Measurements from ENCODE around the gene ERC1.
"Not testable (repeated sequence)": the region's sequence is repeated elsewhere in the genome, so short reads cannot be mapped to it uniquely, and the experiment has no call there.

The ERC1 gene

DNA sequence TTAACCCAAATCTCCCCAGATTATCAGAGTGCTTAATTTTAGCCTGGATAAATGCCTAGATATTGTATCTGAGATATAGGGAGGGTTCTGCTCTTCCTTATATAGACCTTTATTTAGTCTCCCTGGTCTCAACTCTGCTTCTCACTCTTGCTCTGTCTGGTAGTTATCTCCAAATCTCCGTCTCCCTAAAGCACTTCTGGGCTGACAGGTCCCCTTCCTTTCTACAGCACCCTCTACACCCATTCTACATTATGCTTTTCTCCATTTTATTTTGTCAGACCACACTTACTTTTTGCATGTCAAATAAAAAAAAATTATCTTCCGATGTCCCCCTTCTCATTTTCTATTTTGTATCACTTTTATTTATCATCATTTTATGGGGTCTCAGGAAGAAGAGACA, 2.0 kb upstream of the ERC1 start:
- DNase-seq: no peak

DNA sequence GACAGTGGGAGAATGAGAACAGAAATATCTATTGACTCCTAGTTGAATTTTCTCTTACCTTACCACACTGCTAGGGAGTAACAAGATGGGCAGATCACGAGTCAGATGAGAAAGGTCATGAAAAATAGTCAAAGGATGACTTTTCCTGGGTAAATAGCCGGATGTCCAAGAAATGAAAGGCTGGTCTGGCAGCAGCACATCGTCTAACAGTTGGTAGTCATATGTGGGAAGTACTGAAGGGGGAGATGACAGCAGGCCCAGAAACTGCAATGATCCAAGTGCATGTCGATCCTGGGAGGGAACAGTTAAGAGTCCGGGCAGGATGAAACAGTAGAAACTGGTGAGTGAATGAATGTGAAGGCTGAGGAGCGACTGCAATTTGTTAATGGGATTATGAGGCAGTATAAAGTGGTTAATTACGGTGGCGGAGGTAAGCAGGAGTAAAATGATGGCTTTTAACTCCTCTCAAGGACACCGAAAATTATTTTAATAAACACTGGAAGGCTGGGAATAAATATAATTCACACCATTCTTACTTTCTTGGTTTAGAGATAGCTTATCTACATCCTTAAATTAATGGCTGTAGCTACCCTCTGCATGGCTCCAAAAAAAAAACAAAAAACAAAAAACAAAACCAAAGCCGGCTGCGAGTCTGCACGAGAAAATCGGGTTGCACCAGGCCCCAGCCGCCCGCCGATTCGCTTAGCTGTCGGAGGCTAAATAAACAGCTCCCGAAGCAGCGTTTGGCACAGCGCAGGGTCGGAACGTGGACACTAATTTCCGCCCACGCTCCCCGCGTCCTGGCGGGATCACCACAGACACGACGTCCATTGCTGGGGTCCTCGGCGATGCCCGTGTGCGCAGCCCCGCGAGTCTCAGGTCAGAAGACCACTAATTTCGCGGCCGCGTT, 1.0 kb upstream of the ERC1 start:
- peak; percentile 44 for DNase-seq

DNA sequence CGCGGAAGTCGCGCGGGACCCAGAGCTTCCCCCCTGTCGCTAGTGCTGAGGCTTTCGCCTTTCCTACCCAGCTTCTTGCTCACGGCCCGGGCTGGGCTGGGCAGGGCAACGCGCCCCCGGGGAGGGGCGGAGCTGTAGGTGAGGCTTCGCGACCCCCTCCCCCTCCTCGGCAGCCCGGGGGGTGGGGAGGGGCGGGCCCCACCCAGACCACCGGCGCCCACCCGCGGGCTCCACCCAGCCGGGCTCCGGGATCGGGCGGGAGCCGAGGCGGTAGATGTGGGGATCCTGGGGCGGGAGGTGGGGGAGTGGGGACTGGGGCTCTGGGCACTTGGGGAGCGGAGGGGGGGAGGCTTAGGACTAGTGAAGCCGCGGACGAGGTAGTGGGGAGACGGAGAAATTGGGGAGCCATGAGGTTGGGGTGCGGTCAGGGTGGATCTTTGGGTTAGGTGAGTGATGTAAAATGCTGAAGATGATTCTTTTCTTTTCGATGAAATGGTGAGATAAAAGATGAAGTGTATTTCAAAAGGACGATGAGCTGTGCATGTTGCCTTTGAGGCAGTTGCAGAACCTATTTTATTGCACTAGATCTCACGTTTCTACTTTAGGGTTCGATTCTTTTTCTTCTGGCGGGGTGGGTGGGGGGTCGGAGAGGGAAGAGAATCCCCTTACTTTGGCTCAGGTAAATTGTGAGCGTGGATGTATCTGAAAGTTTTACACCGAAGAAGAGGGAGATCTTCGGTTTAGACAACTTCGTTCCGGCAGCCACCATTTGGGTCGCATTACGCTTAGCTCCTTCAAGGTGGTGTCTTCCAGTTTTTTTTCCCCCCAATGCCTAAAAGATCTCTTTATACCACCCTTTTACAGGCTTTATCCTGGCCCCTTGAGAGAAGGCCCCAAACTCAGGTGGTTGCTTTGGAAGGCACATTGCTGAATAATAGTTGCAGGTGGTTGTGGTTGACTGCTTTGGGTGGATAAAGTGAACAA, 619 bp downstream of the ERC1 start:
- DNase-seq: no peak

DNA sequence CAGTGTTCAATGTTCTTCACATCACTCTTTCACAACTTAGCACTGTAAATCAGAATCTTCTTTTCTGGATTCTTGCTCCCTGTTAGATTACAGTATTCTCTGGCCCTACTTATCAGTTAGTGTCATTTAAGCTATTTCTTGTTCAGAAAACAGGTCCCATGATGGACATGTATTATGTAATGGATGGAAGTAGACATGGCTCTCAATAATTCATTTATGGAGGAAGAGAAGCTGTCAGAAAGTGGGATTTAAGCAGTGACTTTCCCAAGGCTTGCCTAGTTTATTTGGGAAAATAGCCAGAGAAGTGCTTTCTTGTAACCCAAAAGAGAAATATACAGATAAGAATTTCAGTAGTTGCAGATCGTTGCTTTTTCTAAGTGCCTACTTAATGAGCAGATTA, 1.6 kb downstream of the ERC1 start:
- DNase-seq: no peak

DNA sequence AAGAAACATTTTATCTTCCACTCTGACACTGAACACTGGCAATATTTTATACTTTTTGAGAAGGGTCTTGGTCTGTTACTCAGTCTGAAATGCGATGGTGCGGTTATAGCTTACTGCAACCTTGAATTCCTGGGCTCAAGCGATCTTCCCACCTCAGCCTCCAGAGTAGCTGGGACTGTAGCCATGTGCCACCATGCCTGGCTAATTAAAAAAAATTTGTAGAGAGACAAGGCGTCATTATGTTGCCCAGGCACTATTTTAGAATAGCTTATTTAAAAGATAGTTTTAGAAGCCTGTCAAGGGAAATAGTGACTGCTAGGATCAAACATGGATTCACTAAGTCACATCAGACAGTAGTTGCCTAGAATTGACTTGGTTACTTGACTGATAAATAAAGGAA, 5.9 kb downstream of the ERC1 start:
- DNase-seq: no peak

DNA sequence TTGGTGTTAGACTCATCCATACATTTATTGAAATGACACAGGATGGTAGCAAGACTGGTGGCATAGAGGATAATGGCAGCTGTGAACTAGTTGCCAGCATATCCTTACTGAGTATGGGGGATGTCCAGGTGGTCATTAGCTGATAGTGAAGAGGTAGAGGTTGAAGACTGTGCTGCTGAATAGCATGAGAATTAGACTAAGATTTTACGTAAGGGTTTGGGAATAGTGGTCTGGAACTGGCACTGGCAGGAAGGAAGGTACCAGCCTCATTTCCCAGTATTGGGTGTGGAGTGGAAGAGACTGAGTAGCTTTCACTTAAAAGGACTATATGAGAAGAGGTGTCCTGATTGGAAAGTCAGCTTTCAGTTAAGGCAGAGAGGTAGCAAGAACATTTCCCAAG, 6.5 kb downstream of the ERC1 start:
- DNase-seq: no peak

DNA sequence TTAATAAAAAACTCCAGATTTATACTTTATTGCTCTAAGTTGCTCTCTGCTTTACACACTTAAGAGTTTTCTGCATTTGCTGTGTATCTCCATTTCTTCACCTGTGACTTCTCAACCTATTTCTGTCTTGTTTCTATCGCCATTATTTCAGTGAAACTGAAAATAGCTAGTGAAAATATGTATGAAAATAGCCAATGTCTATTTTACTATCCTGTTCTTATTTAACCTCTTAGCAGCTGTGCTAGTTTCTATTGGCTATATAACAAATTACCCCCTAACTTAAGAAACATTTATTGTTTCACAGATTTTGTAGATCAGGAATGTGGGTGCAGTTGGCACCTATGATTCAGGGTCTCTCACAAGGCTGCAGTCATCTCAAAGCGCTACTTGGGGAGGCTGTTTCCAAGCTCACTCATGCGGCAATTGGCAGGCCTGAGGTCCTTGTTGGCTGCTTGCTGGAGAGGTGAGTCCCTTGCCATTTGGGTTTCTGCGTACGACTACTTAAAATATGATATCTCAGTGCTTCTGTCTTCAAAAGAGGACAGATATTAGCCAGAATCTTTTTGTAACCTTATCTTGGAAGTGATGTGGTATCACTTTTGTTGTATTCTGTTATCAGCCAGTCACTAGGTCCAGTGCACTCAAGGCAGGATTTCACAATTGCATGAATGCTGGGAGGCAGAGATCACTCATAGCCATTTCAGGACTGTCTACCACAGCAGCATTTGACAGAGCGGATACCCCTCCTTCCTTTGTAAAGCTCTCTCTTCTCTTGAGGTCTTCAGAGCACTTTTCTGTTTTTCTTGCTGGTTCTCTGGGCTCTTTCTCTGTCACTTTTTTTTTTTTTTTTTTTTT, 7.2 kb downstream of the ERC1 start:
- DNase-seq: no peak

DNA sequence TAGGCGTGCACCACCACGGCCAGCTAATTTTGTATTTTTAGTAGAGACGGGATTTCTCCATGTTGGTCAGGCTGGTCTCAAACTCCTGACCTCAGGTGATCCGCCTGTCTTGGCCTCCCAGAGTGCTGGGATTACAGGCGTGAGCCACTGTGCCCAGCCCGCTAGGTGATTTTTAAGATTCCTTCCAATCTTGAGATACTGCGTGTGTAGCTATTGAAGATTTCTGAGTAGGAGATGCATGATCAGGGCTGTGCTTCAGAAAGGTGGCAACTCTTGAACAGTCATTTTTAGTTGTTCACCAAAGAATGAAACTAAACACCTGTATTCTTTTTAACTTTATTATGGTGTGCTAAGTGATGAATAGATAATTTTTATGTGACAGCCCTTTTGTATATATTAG, 8.7 kb downstream of the ERC1 start:
- DNase-seq: not testable (repeated sequence)

DNA sequence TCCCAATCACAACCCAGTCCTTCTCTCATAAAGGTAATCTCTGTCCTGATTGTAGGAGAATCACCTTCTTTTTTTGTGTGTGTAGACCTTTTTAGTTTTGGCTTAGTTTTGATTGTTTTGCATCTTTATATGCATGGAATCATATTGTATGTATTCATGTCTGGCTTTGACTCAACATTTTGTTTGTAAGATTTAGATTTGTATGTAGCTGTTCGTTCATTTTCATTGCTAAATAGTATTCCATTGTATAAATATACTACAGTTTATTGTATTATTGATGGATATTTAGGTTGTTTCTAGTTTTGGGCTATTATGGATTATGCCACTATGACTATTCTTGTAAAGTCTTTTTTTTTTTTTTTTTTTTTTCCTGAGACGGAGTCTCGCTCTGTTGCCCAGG, 10.5 kb downstream of the ERC1 start:
- DNase-seq: no peak

DNA sequence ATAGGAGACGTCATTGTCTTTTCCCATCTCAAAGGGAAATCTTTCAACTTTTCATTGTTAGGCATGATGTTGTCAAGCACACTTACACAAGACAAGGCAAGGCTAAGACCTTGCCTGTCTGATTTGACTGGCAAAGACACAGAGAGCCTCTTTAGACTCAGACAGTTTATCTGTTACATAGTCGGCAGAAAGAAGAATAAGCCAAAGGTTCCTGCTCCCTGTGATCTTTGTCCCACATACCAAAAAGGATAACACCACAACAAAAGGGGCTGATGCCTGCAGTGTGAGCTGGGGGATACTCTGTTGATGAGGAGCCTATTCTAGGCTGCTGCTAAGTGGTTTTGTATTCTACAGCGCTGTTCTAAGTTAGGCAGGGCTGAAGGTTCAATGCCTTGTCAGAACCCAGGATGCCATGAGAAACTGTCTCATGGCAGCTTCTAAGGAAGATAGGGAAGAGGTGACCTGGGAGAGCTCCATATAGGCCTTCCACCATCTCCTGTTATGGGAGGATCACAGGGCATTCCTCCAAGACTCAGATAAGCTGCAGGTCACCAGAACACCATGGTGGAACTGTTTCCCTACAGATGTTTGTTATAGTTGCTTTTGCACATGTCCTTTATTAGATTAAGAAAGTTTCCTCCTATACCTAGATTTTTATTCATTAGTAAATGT, 12.7 kb downstream of the ERC1 start:
- no peak for DNase-seq

DNA sequence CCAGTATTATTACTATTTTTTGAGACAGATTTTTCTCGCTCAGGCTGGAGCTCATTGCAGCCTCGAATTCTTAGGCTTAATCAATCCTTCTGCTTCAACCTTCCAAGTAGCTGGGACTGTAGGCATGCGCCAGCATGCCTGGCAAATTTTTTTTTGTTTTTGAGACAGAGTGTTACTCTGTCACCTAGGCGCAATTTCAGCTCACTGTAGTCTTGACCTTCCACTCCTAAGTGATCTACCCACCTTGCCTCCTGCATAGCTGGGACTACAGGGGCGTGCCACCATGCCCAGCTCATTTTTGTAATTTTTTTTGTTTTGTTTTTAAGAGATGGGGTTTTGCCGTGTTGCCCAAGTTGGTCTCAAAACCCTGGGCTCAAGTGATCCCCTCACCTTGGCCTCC, 15.2 kb downstream of the ERC1 start:
- no peak for DNase-seq

DNA sequence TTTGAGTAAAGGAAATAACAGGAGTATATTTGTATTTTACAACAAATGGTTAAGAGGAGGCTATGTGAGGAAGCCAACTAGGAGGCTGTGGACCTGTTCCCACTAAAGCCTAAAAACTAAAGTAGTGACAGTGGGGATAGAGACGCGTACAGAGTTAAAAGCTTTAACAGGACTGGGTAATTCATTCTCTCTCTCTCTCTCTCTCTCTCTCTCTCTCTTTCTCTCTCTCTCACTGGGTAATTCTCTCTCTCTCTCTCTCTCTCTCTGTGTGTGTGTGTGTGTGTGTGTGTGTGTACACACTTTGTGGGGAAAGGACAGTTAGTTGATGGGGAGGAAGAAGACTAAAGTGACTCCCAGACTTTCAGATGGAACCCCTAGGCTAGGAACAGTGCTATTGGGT, 16.3 kb downstream of the ERC1 start:
- no peak for DNase-seq

DNA sequence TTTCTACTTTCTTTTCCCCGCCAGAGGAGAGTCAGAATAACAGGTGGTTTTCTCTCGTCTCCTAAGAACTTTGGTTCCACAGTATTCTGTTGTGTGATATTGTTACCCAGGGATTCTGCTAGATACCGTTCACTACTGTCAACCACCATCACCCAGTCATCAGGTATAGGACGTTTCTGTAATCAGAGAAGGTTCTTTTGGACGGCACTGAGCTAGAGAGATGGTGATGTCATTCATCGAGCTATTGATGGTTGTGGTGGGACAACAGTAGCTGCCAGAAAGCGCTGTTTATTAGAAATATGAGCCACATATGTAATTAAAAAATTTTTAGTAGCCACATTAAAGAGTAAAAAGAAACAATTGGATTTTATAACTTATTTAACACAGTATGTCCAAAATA, 17.0 kb downstream of the ERC1 start:
- no peak for DNase-seq

DNA sequence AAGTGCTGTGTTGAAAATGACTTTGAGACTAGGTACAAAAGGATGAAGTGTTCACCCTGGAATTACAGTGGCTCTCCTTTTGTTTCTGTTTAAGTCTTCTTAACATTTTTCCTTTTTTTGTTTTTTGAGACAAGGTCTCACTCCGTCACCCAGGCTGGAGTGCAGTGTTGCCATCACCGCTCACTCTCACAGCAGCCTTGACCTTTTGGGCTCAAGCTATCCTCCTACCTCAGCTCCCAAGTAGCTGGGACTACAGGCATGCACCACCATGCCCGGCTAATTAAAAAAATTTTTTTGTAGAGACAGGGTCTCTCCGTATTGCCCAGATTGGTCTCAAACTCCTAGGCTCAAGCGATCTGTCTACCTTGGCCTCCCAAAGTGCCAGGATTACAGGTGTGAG, 20.1 kb downstream of the ERC1 start:
- DNase-seq: no peak

DNA sequence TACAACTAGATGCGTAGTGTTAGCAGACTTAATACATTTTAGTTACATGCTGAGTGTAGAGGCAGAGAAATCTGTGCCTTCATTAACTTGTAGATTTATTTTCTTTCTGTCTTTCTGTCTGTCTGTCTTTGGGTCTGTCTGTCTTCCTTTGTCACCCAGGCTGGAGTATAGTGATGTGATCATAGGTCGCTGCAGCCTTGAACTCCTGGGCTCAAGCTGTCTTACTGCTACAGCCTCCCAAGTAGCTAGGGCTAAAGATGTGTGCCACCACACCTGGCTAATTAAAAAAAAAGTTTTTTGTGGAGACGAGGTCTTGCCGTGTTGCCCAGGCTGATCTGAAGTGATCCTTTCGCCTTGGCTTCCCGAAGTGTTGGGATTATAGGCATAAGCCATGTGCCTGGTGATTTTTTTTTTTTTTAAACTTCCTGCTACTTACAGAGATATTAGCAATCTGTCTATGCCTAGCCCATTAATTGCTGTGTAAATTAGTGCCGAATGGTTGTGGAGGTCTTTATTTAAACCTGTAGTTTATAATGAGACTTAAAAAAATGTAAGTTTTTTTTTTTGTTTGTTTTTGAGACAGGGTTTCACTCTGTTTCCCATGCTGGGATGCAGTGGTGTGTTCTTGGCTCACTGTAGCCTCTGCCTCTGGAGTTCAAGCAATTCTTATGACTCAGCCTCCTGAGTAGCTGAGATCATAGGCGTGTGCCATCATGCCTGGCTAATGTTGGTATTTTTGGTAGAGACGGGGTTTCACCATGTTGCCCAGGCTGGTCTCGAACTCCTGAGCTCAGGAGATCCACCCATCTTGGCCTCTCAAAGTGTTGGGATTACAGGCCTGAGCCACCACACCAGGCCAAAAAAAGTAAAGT, 22.8 kb downstream of the ERC1 start:
- no peak for DNase-seq

DNA sequence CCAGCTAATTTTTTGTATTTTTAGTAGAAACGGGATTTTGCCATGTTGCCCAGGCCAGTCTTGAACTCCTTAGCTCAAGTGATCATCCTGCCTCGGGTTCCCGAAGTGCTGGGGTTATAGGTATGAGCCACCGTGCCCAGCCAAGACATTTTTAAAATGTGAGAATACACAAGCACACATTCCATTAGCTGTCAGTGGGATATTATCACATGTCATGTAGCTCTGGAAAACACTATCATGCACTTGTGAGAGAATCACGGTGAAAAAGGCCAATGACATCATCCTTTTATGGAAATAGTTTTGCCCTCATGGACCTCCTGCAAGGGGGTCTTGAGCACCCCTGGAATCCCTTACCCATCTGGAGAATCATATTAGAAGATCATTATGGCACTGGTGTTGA, 28.3 kb downstream of the ERC1 start:
- DNase-seq: no peak

DNA sequence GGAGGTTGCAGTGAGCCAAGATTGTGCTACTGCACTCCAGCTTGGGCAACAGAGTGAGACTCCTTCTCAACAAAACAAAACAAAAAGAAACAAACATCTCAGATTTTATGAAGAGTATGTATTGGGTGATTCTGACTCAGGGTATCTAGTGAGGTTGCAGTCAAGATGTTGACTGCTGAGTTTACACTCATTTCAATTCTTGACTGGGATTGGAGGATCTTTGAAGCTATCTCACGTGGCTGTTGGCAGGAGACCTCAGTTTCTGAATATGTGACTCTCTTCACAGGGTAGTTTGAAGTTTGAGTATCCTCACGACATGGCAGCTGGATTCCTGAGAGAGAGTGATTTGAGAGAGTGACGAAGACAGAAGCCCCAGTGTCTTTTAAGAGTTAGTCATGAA, 29.4 kb downstream of the ERC1 start:
- DNase-seq: no peak

DNA sequence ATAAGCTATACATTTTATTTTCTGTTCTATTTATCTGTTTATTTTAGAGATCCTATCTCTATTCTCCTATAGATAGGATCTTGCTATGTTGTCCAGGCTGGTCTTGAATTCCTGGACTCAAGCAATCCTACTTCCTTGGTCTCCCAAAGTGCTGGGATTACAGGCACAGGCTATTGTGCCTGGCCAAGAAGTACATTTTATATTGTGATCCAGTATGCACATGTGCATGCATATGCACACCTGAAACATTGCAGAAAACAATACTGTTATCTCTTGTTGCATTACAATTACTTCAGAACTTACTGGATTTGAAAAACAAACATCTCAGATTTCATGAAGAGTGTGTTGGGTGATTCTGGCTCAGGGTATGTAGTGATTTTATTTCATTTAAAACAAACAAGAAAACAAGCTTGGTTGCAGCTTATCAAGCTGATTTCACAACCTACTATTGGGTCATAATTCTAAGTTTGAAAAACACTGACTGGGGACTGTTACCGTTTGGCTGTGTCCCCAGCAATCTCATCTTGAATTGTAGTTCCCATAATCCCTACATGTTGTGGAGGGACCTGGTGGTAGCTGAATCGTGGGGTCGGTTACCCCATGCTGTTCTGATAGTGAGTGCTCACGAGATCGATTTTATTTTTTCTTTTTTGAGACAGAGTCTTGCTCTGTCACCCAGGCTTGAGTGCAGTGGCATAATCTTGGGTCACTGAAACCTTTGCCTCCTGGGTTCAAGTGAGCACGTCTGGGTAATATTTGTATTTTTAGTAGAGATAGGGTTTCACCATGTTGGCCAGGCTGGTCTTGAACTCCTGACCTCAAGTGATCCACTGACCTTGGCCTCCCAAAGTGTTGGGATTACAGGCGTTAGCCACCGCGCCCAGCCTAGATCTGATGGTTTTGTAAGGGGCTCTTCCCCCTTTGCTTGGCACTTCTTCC, 31.3 kb downstream of the ERC1 start:
- no peak for DNase-seq

DNA sequence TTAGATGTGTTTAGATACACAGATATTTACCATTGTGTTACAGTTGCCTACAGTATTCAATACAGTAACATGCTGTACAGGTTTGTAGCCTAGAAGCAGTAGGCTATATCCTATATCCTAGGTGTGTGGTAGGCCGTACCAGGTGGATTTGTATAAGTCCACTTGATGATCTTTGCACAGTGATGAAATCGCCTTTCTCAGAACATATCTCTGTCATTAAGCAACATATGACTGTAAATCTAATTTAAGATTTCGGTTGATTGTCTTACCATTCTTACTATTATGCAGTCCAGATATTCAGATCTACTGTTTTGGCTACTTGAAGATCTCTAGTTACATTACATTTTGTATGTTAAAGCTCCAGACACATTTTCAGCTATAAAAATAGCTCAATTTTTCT, 39.8 kb downstream of the ERC1 start:
- DNase-seq: no peak

DNA sequence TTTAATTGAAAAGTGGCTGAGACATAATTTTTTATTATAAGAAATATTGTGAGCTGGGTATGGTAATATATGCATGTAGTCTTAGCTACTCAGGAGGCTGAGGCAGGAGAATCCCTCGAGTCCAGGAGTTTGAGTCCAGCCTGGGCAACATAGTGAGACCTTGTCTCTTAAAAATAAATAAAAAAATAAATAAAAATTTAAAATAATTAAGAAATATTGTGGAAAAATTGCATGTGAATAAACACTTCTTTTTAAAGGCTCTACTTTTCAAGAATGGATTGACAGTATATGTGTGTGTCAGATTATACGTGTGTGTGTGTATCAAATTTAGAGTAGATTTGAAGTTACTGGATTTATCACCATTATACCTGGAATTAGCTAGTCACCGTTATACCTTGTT, 43.2 kb downstream of the ERC1 start:
- DNase-seq: no peak

Data from activated CD8-positive, alpha-beta memory T cell treated with anti-CD3 and anti-CD28 coated beads, Interleukin-2, amount 50 U/mL, for 4 hours (primary cell).